Natural killer cell (primary cell): ENCODE results near the gene HOXC4. TPM values are rescaled to one million over a fixed set of nuclear protein-coding genes. Genes with fewer than 3 reads are reported as not detected.

ENCODE experiments used
- ATAC-seq, 3 donors: fragments of 150-1000 bp in 2 of 3; fragments of 200-7000 bp in 1 of 3; cut with Tn5 transposase; 1 replicate in 1 of 3; 2 replicates in 2 of 3; pipeline ENCODE4 v1.10.0; 2021; ENCODE audit warnings: mild to moderate bottlenecking in 2 of 3, moderate library complexity in 2 of 3
- DNase-seq, 2 donors: peaks; one replicate each; pipeline versions ENCODE4 v3.0.0 to v3.0.0-alpha.2; 2013 to 2021; ENCODE audit warnings: mixed read lengths in 1 of 2
- H3K27ac ChIP-seq: one replicate; pipeline ENCODE4 v1.5.1; 2013; ENCODE audit warnings: mild to moderate bottlenecking, low read length
- H3K27me3 ChIP-seq: one replicate; pipeline ENCODE4 v1.6.1; 2013; ENCODE audit warnings: low read length; ENCODE audit not compliant: control insufficient read depth, insufficient read depth
- H3K36me3 ChIP-seq: one replicate; pipeline ENCODE4 v1.6.1; 2013; ENCODE audit warnings: low read length; ENCODE audit not compliant: control insufficient read depth, insufficient read depth
- H3K4me1 ChIP-seq: one replicate; pipeline ENCODE4 v1.6.1; 2013; ENCODE audit warnings: low read length; ENCODE audit not compliant: control insufficient read depth, insufficient read depth
- H3K4me3 ChIP-seq: one replicate; pipeline ENCODE4 v1.5.1; 2013; ENCODE audit warnings: low read length
- H3K9me3 ChIP-seq: one replicate; pipeline ENCODE4 v1.6.1; 2013; ENCODE audit warnings: low read length; ENCODE audit not compliant: control insufficient read depth, insufficient read depth
- H3K27ac Mint-ChIP-seq, 2 donors: one replicate each; pipeline ENCODE4 v1.8.0; 2022; ENCODE audit warnings: mild to moderate bottlenecking in 2 of 2, mixed read lengths in 2 of 2, moderate library complexity in 1 of 2
- H3K27me3 Mint-ChIP-seq, 2 donors: one replicate each; pipeline ENCODE4 v1.8.0; 2022; ENCODE audit warnings: low read depth in 2 of 2, mixed read lengths in 2 of 2
- H3K36me3 Mint-ChIP-seq: one replicate; pipeline ENCODE4 v1.8.0; 2022; ENCODE audit warnings: mixed read lengths
- H3K4me1 Mint-ChIP-seq, 2 donors: one replicate each; pipeline ENCODE4 v1.8.0; 2022; ENCODE audit warnings: mixed read lengths in 2 of 2
- H3K4me3 Mint-ChIP-seq: one replicate; pipeline ENCODE4 v1.8.0; 2022; ENCODE audit warnings: mild to moderate bottlenecking, moderate library complexity, mixed read lengths
- H3K9me3 Mint-ChIP-seq, 2 donors: one replicate each; pipeline ENCODE4 v1.8.0; 2022; ENCODE audit warnings: mixed read lengths in 2 of 2
- CTCF ChIP-seq: fragments of 200-600 bp; IDR thresholded peaks from one replicate; pipeline ENCODE4 v1.8.0; 2022; ENCODE audit warnings: antibody characterized with exemption
- WGBS: methylation state at CpG from one replicate; pipeline ENCODE4 v1.1.7; 2013; ENCODE audit warnings: missing lambda C conversion rate; ENCODE audit not compliant: insufficient coverage; 5-methylcytosine and 5-hydroxymethylcytosine counted together
- intact Hi-C: fragments of 100-400 bp; cut with micrococcal nuclease; formaldehyde crosslinking; loops from one replicate; pipeline ENCODE4 v1.14.2; 2022
- total RNA-seq, 4 donors: library from RNA; stranded (reverse); fragments of 120-200 nt in 1 of 4; gene quantifications; one replicate each; pipeline versions ENCODE4 v1.2.3 to v1.2.4, GENCODE V29; 2013 to 2022

The HOXC4 gene
- total RNA-seq, 3 donors from 2014 or later (not counting 1 experiment from before 2014, with no cell fraction given): 0.95 to 3.2 (median 1.8) TPM

GRCh38 chr12:54017878-54018467 is 35.7 kb upstream of the HOXC4 start:
- H3K9me3 Mint-ChIP-seq: no peaks in the 10 kb centered on the region
- Histone ChIP-seq H3K36me3 (no peaks in the 10 kb centered on the region), H3K9me3 (no peaks in the 10 kb centered on the region), H3K27me3 (peaks cover 56% of the 10 kb centered on the region), H3K4me3 (peak overlapping the region; percentile 55), H3K4me1 (peaks cover 33% of the 10 kb centered on the region), H3K27ac (peak overlapping the region; percentile 65)
- TF ChIP-seq CTCF: no peak
- H3K27ac Mint-ChIP-seq: peak overlapping the region; percentile 23 to 89
- 2% methylated on average over 34 of the region's 34 CpGs for WGBS
- H3K27me3 Mint-ChIP-seq: peaks cover 39 to 55% of the 10 kb centered on the region in 2 donors
- peaks cover 14 to 37% of the 10 kb centered on the region in 2 donors for H3K4me1 Mint-ChIP-seq
- H3K4me3 Mint-ChIP-seq: peak overlapping the region; percentile 81
- intact Hi-C loops: loop anchor here (2.0 to 10.0 kb wide), 2 partner anchors 15 to 267 kb away; partner anchors contain the start of genes CBX5, HNRNPA1 and HOXC5
- DNase-seq (peak; percentile 73 to 87), ATAC-seq (peak; percentile 89 to 95 (median 90))
- H3K36me3 Mint-ChIP-seq: no peaks in the 10 kb centered on the region

- TF ChIP-seq CTCF: no peak
- DNase-seq (no peak), ATAC-seq (no peak)
- Histone ChIP-seq H3K36me3 (no peaks in the 10 kb centered on the region), H3K27ac (peak overlapping the region; percentile 65), H3K4me3 (peak overlapping the region; percentile 55), H3K4me1 (peaks cover 33% of the 10 kb centered on the region), H3K27me3 (peaks cover 55% of the 10 kb centered on the region), H3K9me3 (no peaks in the 10 kb centered on the region)
- no peaks in the 10 kb centered on the region for H3K36me3 Mint-ChIP-seq
- no peaks in the 10 kb centered on the region for H3K9me3 Mint-ChIP-seq
- WGBS: 40% methylated on average over 27 of the region's 29 CpGs
- H3K4me3 Mint-ChIP-seq: peak overlapping the region; percentile 81
- H3K27me3 Mint-ChIP-seq: peaks cover 39 to 55% of the 10 kb centered on the region in 2 donors
- intact Hi-C loops: loop anchor here (10.0 kb wide), 1 partner anchor 266 kb away; the partner anchor contains the start of genes CBX5 and HNRNPA1
- H3K4me1 Mint-ChIP-seq: peaks cover 14 to 37% of the 10 kb centered on the region in 2 donors
- H3K27ac Mint-ChIP-seq: peak overlapping the region in 1 of 2 donors; percentile 89
Observed at GRCh38 chr12:54018468-54018984, 35.1 kb upstream of the HOXC4 start.

GRCh38 chr12:54019091-54019811 is 34.4 kb upstream of the HOXC4 start:
- TF ChIP-seq CTCF: no peak
- DNase-seq: no peak
- H3K4me1 ChIP-seq: peaks cover 32% of the 10 kb centered on the region
- ATAC-seq: no peak
- WGBS: 40% methylated on average over 37 of the region's 43 CpGs
- intact Hi-C loops: loop anchor here (10.0 kb wide), 1 partner anchor 266 kb away; the partner anchor contains the start of genes CBX5 and HNRNPA1
- peak overlapping the region; percentile 61 for H3K4me3 Mint-ChIP-seq
- H3K36me3 Mint-ChIP-seq: no peaks in the 10 kb centered on the region
- H3K27me3 ChIP-seq: peaks cover 55% of the 10 kb centered on the region
- H3K4me3 ChIP-seq: no peak overlapping the region
- peak overlapping the region in 1 of 2 donors; percentile 37 for H3K27ac Mint-ChIP-seq
- H3K9me3 ChIP-seq: no peaks in the 10 kb centered on the region
- H3K27me3 Mint-ChIP-seq: peaks cover 44 to 58% of the 10 kb centered on the region in 2 donors
- H3K27ac ChIP-seq: no peak overlapping the region
- H3K9me3 Mint-ChIP-seq: no peaks in the 10 kb centered on the region
- peaks cover 14 to 33% of the 10 kb centered on the region in 2 donors for H3K4me1 Mint-ChIP-seq
- no peaks in the 10 kb centered on the region for H3K36me3 ChIP-seq
